ENCODE data around the gene RGS6.

GRCh38 chr14:72513346-72513745 is 581.1 kb downstream of the RGS6 start:
- TF ChIP-seq POLR2A (IDR thresholded peaks at IDR 0.05; ENCODE audit: low read depth, low read length), result no peak
- TF ChIP-seq SPI1 (IDR thresholded peaks at IDR 0.05; ENCODE audit: low read depth, low read length), result no peak
- no peak for TF ChIP-seq POLR2AphosphoS5 (IDR thresholded peaks at IDR 0.05; ENCODE audit: low read depth, low read length)
- TF ChIP-seq TAF1 (IDR thresholded peaks at IDR 0.05; ENCODE audit: low read depth, low read length), result no peak
- no peak for TF ChIP-seq PAX5 (IDR thresholded peaks at IDR 0.05; ENCODE audit: insufficient read depth, low read length, severe bottlenecking)
- no peak for TF ChIP-seq POU2F2 (IDR thresholded peaks at IDR 0.05; ENCODE audit: low read depth, low read length)
